ENCODE measurements around the gene ASTN2. TPM values are rescaled to one million over a fixed set of nuclear protein-coding genes. Genes with fewer than 3 reads are reported as not detected.

ASTN2 gene
- total RNA-seq, 1 donor from 2014 or later = 0.53 TPM

DNA sequence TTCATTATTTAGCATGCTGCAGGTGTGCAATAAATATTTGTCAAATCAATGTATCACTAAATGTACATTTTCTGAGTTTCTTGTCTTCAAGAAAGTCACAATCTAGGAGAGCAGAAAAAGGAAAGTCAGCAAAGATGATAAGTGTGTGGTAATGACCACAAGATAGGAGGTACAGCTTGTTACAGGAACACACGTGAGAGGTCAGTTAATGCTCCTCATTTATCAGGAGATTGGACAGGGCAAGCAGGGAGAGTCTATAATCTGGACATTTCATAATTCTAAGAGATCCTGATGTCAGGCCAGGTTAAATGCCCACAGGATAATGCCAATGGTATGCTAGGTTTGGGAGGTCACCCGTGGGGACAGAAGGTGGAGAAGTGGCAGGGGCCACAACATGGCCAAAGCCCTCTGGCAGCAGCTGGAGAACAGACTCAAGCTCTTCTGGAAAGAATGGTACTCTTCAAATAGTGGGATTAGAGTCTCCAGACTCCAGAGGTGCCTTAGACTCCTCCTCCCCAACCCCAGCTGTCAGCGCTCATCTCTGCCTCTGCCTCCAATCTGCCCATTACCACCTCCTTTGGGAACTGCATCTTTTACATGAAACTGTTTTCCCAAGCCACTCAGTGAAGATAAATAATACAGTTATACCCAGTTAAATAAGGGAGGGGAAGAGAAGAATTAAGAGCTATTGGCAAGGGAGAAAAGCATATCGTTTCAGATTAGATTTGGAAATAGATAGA is 114.3 kb downstream of the ASTN2 start:
- no peaks in the 10 kb centered on the region for H3K36me3 ChIP-seq (ENCODE audit: control insufficient read depth, insufficient read depth, low read length)
- no peak for FAIRE-seq
- H3K27me3 ChIP-seq (ENCODE audit: control insufficient read depth, insufficient read depth, low read length) = no peaks in the 10 kb centered on the region
- H3K4me3 ChIP-seq (ENCODE audit: low read depth, low read length) = no peak overlapping the region
- TF ChIP-seq CTCF (IDR thresholded peaks at IDR 0.05; ENCODE audit: insufficient read depth, low read length, severe bottlenecking) = no peak
- DNase-seq (ENCODE audit: low read depth) = no peak

DNA sequence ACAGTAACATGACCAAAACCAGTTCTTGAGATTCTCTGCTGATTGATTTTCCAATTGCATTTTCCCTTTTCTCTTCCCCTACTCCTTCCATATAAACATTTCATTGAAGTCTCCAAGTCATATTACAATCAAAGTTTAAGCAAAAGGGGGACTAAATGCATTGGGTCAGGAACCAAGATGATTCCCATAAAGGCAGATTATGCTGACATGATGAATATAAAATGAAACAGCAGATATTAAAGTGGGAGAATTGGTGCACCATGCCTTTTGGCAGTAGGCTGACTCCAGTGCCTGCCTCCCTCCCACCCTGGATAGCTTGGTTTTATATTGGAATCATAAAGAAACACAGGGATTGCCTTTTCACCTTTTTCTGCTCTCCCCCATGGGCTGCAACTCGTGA is 118.4 kb downstream of the ASTN2 start:
- no peak for TF ChIP-seq CTCF (IDR thresholded peaks at IDR 0.05; ENCODE audit: insufficient read depth, low read length, severe bottlenecking)
- FAIRE-seq (no peak), DNase-seq (ENCODE audit: low read depth) (no peak)
- H3K27me3 ChIP-seq (ENCODE audit: control insufficient read depth, insufficient read depth, low read length) = no peaks in the 10 kb centered on the region
- H3K36me3 ChIP-seq (ENCODE audit: control insufficient read depth, insufficient read depth, low read length) = no peaks in the 10 kb centered on the region
- H3K4me3 ChIP-seq (ENCODE audit: low read depth, low read length) = no peak overlapping the region

GRCh38 chr9:117293206-117294114 is 121.4 kb downstream of the ASTN2 start:
- Histone ChIP-seq H3K36me3 (ENCODE audit: control insufficient read depth, insufficient read depth, low read length) (no peaks in the 10 kb centered on the region), H3K4me3 (ENCODE audit: low read depth, low read length) (no peak overlapping the region), H3K27me3 (ENCODE audit: control insufficient read depth, insufficient read depth, low read length) (no peaks in the 10 kb centered on the region)
- DNase-seq (ENCODE audit: low read depth) (no peak), FAIRE-seq (no peak)
- no peak for TF ChIP-seq CTCF (IDR thresholded peaks at IDR 0.05; ENCODE audit: insufficient read depth, low read length, severe bottlenecking)

GRCh38 chr9:117290856-117291622 is 123.8 kb downstream of the ASTN2 start:
- no peak for TF ChIP-seq CTCF (IDR thresholded peaks at IDR 0.05; ENCODE audit: insufficient read depth, low read length, severe bottlenecking)
- no peak for DNase-seq (ENCODE audit: low read depth)
- no peak overlapping the region for H3K4me3 ChIP-seq (ENCODE audit: low read depth, low read length)
- no peaks in the 10 kb centered on the region for H3K27me3 ChIP-seq (ENCODE audit: control insufficient read depth, insufficient read depth, low read length)
- FAIRE-seq = no peak
- H3K36me3 ChIP-seq (ENCODE audit: control insufficient read depth, insufficient read depth, low read length) = no peaks in the 10 kb centered on the region

GRCh38 chr9:117290306-117290840 is 124.5 kb downstream of the ASTN2 start:
- TF ChIP-seq CTCF (IDR thresholded peaks at IDR 0.05; ENCODE audit: insufficient read depth, low read length, severe bottlenecking) = no peak
- Histone ChIP-seq H3K36me3 (ENCODE audit: control insufficient read depth, insufficient read depth, low read length) (no peaks in the 10 kb centered on the region), H3K4me3 (ENCODE audit: low read depth, low read length) (no peak overlapping the region), H3K27me3 (ENCODE audit: control insufficient read depth, insufficient read depth, low read length) (no peaks in the 10 kb centered on the region)
- FAIRE-seq (no peak), DNase-seq (ENCODE audit: low read depth) (no peak)

Measured in bronchial epithelial cell (primary cell).